IPS DF 6.9 (cell line): ENCODE results near the gene SPOP.
"Not testable (repeated sequence)": the region's sequence is repeated elsewhere in the genome, so short reads cannot be mapped to it uniquely, and the experiment has no call there.

Experiments
- DNase-seq: peaks from one replicate; pipeline ENCODE4 v3.0.0-alpha.2; 2013; ENCODE audit warnings: low read depth, low spot score
- H3K27ac ChIP-seq: one replicate; pipeline ENCODE4 v1.5.1; 2013; ENCODE audit warnings: low read length, control low read depth
- H3K27me3 ChIP-seq: 2 replicates; pipeline ENCODE4 v1.6.1; 2013; ENCODE audit warnings: mild to moderate bottlenecking, low read length; ENCODE audit not compliant: control insufficient read depth, insufficient read depth
- H3K36me3 ChIP-seq: 2 replicates; pipeline ENCODE4 v1.6.1; 2013; ENCODE audit warnings: low read length; ENCODE audit not compliant: control insufficient read depth, insufficient read depth
- H3K4me1 ChIP-seq: 2 replicates; pipeline ENCODE4 v1.6.1; 2013; ENCODE audit warnings: low read length; ENCODE audit not compliant: control insufficient read depth, insufficient read depth
- H3K4me3 ChIP-seq: 2 replicates; pipeline ENCODE4 v1.5.1; 2013; ENCODE audit warnings: mild to moderate bottlenecking, low read length
- H3K9me3 ChIP-seq: 2 replicates; pipeline ENCODE4 v1.6.1; 2013; ENCODE audit warnings: low read length, inconsistent platforms; ENCODE audit not compliant: control insufficient read depth, insufficient read depth
- WGBS: extraction: QIAGEN DNeasy Blood & Tissue Kit; methylation state at CpG from one replicate; pipeline ENCODE4 v1.1.7; 2013; ENCODE audit warnings: mixed read lengths, missing lambda C conversion rate; ENCODE audit not compliant: insufficient read length, insufficient coverage; 5-methylcytosine and 5-hydroxymethylcytosine counted together

Gene SPOP

GRCh38 chr17:49573510-49574322 lies 104.2 kb downstream of the SPOP start:
- Histone ChIP-seq H3K36me3 (no peaks in the 10 kb centered on the region), H3K4me3 (no peak overlapping the region), H3K27ac (no peak overlapping the region), H3K9me3 (no peaks in the 10 kb centered on the region), H3K27me3 (no peaks in the 10 kb centered on the region), H3K4me1 (peaks cover 4% of the 10 kb centered on the region)
- no peak for DNase-seq
- WGBS: no CpG with 5 or more reads among the region's 15 CpGs

- no CpG with 5 or more reads among the region's 6 CpGs for WGBS
- no peak overlapping the region for H3K4me3 ChIP-seq
- H3K9me3 ChIP-seq: no peaks in the 10 kb centered on the region
- no peak for DNase-seq
- H3K27me3 ChIP-seq: no peaks in the 10 kb centered on the region
- peaks cover 4% of the 10 kb centered on the region for H3K4me1 ChIP-seq
- no peak overlapping the region for H3K27ac ChIP-seq
- no peaks in the 10 kb centered on the region for H3K36me3 ChIP-seq
Measured at GRCh38 chr17:49572806-49573420, 105.0 kb downstream of the SPOP start.

GRCh38 chr17:49572226-49572625 lies 105.7 kb downstream of the SPOP start:
- Histone ChIP-seq H3K27ac (no peak overlapping the region), H3K9me3 (no peaks in the 10 kb centered on the region), H3K36me3 (no peaks in the 10 kb centered on the region), H3K4me1 (peaks cover 3% of the 10 kb centered on the region), H3K27me3 (no peaks in the 10 kb centered on the region), H3K4me3 (no peak overlapping the region)
- no peak for DNase-seq
- WGBS: no CpG with 5 or more reads among the region's 3 CpGs

GRCh38 chr17:49571764-49572163 lies 106.1 kb downstream of the SPOP start:
- Histone ChIP-seq H3K4me1 (no peaks in the 10 kb centered on the region), H3K9me3 (no peaks in the 10 kb centered on the region), H3K27me3 (no peaks in the 10 kb centered on the region), H3K4me3 (no peak overlapping the region), H3K27ac (no peak overlapping the region), H3K36me3 (no peaks in the 10 kb centered on the region)
- no CpG with 5 or more reads among the region's 4 CpGs for WGBS
- DNase-seq: no peak

- Histone ChIP-seq H3K27me3 (no peaks in the 10 kb centered on the region), H3K27ac (no peak overlapping the region)
- no CpG with 5 or more reads among the region's 6 CpGs for WGBS
Measured at GRCh38 chr17:49571283-49571682, 106.6 kb downstream of the SPOP start.

GRCh38 chr17:49570540-49571242 lies 107.2 kb downstream of the SPOP start:
- Histone ChIP-seq H3K36me3 (no peaks in the 10 kb centered on the region), H3K27ac (no peak overlapping the region), H3K27me3 (no peaks in the 10 kb centered on the region), H3K9me3 (no peaks in the 10 kb centered on the region), H3K4me1 (0 out of 2 replicates have a peak, but pooled peaks cover 1% of the 10 kb centered on the region), H3K4me3 (no peak overlapping the region; the same call in 1 of the 2 replicates)
- WGBS: no CpG with 5 or more reads among the region's 11 CpGs
- DNase-seq: no peak

More at GRCh38 chr17:49571283-49571682, 106.6 kb downstream of the SPOP start:
- Histone ChIP-seq H3K9me3 (no peaks in the 10 kb centered on the region), H3K36me3 (no peaks in the 10 kb centered on the region), H3K4me1 (no peaks in the 10 kb centered on the region), H3K4me3 (no peak overlapping the region)
- DNase-seq: no peak

- no CpG with 5 or more reads among the region's 7 CpGs for WGBS
- not testable (repeated sequence) for H3K27ac ChIP-seq, H3K4me3 ChIP-seq, H3K4me1 ChIP-seq, H3K27me3 ChIP-seq, DNase-seq, H3K9me3 ChIP-seq, H3K36me3 ChIP-seq
Measured at GRCh38 chr17:49568695-49569047, 109.2 kb downstream of the SPOP start.

GRCh38 chr17:49567871-49568694 lies 109.8 kb downstream of the SPOP start:
- no peak for DNase-seq
- Histone ChIP-seq H3K27me3 (no peaks in the 10 kb centered on the region), H3K27ac (no peak overlapping the region), H3K4me3 (no peak overlapping the region; the same call in 1 of the 2 replicates), H3K9me3 (no peaks in the 10 kb centered on the region), H3K4me1 (0 out of 2 replicates have a peak, but pooled peaks cover 1% of the 10 kb centered on the region), H3K36me3 (no peaks in the 10 kb centered on the region)
- no CpG with 5 or more reads among the region's 42 CpGs for WGBS

- no peak overlapping the region for H3K4me3 ChIP-seq
- 0 out of 2 replicates have a peak, but pooled peaks cover 1% of the 10 kb centered on the region for H3K4me1 ChIP-seq
- H3K27me3 ChIP-seq: no peaks in the 10 kb centered on the region
- no CpG with 5 or more reads among the region's 9 CpGs for WGBS
- no peaks in the 10 kb centered on the region for H3K36me3 ChIP-seq
- H3K27ac ChIP-seq: no peak overlapping the region
- H3K9me3 ChIP-seq: no peaks in the 10 kb centered on the region
- no peak for DNase-seq
Measured at GRCh38 chr17:49567104-49567521, 110.8 kb downstream of the SPOP start.

GRCh38 chr17:49566668-49567071 lies 111.2 kb downstream of the SPOP start:
- no peaks in the 10 kb centered on the region for H3K9me3 ChIP-seq
- DNase-seq: no peak
- no CpG with 5 or more reads among the region's 5 CpGs for WGBS

More at GRCh38 chr17:49566668-49567071, 111.2 kb downstream of the SPOP start:
- H3K27me3 ChIP-seq: no peaks in the 10 kb centered on the region
- no peak overlapping the region for H3K27ac ChIP-seq
- 0 out of 2 replicates have a peak, but pooled peaks cover 1% of the 10 kb centered on the region for H3K4me1 ChIP-seq
- no peaks in the 10 kb centered on the region for H3K36me3 ChIP-seq
- H3K4me3 ChIP-seq: no peak overlapping the region
